Stomach smooth muscle (tissue), 2 donors: Measurements from ENCODE around the gene REM1.
"Not testable (repeated sequence)": the region's sequence is repeated elsewhere in the genome, so short reads cannot be mapped to it uniquely, and the experiment has no call there.

ENCODE experiments used
- H3K27ac ChIP-seq: one replicate; pipeline ENCODE4 v1.7.0; 2013; ENCODE audit warnings: mild to moderate bottlenecking, low read length, inconsistent platforms
- H3K27me3 ChIP-seq, 2 donors: one replicate each; pipeline ENCODE4 v1.7.0; 2013; ENCODE audit warnings: low read length in 2 of 2; ENCODE audit not compliant: insufficient read depth in 2 of 2, control insufficient read depth in 1 of 2
- H3K36me3 ChIP-seq, 2 donors: one replicate each; pipeline ENCODE4 v1.7.0; 2013; ENCODE audit warnings: low read length in 2 of 2; ENCODE audit not compliant: control insufficient read depth in 2 of 2, insufficient read depth in 2 of 2
- H3K4me1 ChIP-seq: one replicate; pipeline ENCODE4 v1.7.0; 2013; ENCODE audit warnings: low read length; ENCODE audit not compliant: control insufficient read depth, insufficient read depth
- H3K4me3 ChIP-seq, 2 donors: one replicate each; pipeline ENCODE4 v1.7.0; 2013; ENCODE audit warnings: low read length in 2 of 2
- H3K9ac ChIP-seq, 2 donors: one replicate each; pipeline ENCODE4 v1.7.0; 2013; ENCODE audit warnings: low read length in 2 of 2, mild to moderate bottlenecking in 1 of 2
- H3K9me3 ChIP-seq, 2 donors: one replicate each; pipeline ENCODE4 v1.7.0; 2013; ENCODE audit warnings: low read length in 2 of 2; ENCODE audit not compliant: control insufficient read depth in 2 of 2
- donor health status: healthy.
- donor health status: Pancreatic carcinoma.

REM1 gene

DNA sequence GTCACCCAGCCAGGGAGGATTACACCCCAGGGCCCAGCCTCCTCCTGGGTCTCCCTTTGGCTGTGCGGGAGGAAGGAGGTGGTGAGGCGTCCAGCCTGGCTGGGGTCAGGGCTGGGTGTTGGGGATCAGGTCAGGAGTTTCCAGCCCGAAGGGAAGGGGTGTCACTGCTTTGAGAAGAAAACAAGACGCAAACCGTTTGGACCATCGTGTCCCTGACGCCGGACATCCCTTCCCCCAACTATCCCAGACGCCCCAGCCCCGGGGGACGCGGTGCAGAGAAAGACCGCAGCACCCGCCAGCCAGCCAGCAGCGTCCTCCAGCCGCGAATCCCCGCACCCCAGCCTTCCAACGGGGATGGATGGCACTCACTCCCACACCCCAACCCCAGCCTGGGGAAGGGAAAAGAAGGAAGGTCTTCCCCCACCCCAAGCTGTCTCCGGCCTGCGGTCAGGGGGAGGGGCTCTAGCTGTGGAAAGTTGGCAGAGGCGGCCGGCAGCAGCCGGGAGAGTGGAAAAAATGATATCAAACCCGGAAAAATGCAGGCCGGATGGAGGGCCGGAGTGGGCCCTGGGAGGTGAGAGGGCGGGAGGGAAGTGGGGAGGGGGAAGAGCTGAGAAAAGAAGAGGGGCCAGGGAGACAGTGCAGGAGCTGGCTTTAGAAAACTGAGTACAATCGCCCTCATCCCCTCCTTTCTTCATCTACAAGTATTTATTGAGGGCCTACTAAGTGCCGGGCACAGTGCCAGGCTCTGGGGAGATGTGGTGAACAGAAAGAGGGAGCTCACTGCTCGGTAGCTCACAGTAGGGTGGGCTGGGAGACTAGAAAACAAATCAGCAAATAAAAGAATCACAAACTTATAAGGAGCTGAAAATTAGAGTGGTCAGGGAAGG is 10.6 kb downstream of the REM1 start:
- H3K27me3 ChIP-seq, result no peaks in the 10 kb centered on the region
- H3K4me3 ChIP-seq, result peak overlapping the region; percentile 32 to 57
- H3K9me3 ChIP-seq, result no peaks in the 10 kb centered on the region
- peak overlapping the region; percentile 21 to 38 for H3K9ac ChIP-seq
- H3K27ac ChIP-seq, result peak overlapping the region; percentile 46
- no peaks in the 10 kb centered on the region for H3K36me3 ChIP-seq
- peaks cover 14% of the 10 kb centered on the region for H3K4me1 ChIP-seq

DNA sequence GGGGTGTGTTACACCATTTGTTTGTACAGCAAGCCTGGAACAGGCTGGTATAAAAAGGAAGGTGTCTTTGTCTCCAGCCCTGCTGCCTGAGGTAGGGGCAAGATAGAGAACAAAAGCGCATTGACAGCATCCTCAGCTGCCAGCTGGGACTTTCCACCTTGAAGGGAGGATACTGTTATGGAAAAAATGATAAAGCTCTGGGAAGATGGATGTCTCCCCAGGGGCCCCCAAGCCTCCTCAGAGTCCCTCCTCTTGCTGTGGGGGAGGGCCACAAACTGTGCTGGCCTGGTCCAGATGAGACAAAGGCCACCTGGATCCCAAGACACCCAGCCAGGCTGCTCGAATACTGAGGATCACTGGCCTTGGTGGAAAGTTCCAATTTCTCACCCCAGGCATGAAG is 13.0 kb downstream of the REM1 start:
- H3K27me3 ChIP-seq, result no peaks in the 10 kb centered on the region
- no peaks in the 10 kb centered on the region for H3K9me3 ChIP-seq
- H3K36me3 ChIP-seq, result no peaks in the 10 kb centered on the region
- H3K27ac ChIP-seq, result no peak overlapping the region
- H3K4me1 ChIP-seq, result peaks cover 14% of the 10 kb centered on the region
- no peak overlapping the region for H3K9ac ChIP-seq
- no peak overlapping the region for H3K4me3 ChIP-seq

DNA sequence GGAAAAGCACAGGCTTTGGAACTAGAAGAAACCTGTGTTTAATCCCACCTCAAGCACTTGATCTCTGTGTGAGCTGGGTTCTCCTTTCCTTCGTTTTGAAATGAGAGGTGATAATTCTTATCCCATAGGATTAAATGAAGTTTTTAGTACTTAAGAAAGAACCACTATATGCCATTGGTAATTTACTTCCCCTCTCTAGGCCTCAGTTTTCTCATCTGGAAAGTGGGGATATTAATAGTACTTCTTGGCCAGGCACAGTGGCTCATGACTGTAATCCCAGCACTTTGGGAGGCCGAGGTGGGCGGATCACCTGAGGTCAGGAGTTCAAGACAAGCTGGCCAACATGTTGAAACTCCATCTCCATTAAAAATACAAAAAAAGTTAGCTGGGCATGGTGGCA is 14.1 kb downstream of the REM1 start:
- Histone ChIP-seq H3K27ac (no peak overlapping the region), H3K4me1 (peaks cover 14% of the 10 kb centered on the region), H3K9me3 (no peaks in the 10 kb centered on the region), H3K36me3 (no peaks in the 10 kb centered on the region), H3K4me3 (no peak overlapping the region), H3K9ac (no peak overlapping the region), H3K27me3 (no peaks in the 10 kb centered on the region)

DNA sequence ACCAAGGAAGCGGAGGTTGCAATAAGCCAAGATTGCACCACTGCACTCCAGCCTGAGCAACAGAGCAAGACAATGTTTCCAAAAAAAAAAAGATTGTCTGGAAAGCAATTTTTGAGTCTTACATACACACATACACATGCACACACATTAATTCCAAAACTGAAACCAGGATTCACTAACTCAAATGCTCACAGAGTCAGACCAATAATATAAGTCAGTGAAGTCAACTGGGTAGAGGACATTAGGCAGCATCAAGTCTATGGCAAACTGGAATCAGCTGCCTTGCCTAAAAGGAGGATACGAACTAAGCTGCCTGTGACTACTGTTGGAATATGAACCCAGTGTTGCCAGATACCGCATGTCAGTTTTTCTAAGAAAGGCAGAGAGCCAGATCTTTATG is 15.7 kb downstream of the REM1 start:
- Histone ChIP-seq H3K36me3 (no peaks in the 10 kb centered on the region), H3K27ac (no peak overlapping the region), H3K27me3 (no peaks in the 10 kb centered on the region), H3K4me1 (peaks cover 8% of the 10 kb centered on the region), H3K9ac (no peak overlapping the region), H3K9me3 (no peaks in the 10 kb centered on the region), H3K4me3 (no peak overlapping the region)

DNA sequence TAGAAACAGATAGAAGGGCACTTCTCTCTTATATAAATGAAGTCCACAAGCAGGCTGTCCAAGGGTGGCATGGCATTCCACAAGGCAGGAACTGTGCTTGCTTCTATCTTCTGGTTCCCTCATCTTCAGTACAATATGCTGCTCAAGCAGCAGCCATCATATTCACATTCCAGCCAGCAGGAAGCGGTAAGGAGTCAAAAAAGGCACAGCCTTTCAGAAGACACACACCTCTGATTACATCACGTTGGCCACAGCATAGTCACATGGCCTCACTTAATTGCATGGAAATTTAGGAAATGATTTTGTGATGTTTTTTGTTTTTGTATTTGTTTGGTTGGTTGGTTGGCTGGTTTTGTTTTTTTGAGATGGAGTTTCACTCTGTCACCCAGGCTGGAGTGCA is 19.0 kb downstream of the REM1 start:
- Histone ChIP-seq H3K27me3 (no peaks in the 10 kb centered on the region), H3K4me3 (no peak overlapping the region), H3K4me1 (peaks cover 16% of the 10 kb centered on the region), H3K27ac (no peak overlapping the region), H3K9ac (no peak overlapping the region), H3K9me3 (no peaks in the 10 kb centered on the region), H3K36me3 (no peaks in the 10 kb centered on the region)

DNA sequence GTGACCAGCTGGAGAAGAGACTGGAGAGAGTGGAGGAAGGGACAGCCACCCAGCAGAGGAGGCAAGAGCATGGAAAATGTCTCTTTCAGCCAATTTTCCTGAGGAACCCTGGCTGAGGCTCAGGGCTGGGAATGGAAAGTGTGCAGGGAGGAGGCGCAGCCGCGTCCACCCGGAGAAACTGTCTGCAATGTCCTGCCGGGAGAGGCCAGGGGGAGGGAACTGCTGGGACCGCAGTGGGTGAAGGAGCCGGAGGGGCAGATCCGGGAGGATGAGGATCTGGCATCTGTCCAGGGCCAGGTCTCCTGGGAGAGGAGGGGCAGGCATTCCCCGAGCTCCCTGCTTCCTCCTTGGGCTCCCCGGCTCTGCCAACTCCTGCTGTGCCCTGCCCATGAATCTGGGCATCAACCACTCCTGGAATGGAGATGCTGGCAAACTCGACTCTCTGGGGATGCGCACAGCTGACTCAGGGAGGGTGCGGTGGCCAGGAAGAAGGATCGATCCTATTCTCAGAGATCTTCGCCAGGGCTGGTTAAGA is 21.7 kb downstream of the REM1 start:
- peak overlapping the region; percentile 66 for H3K27ac ChIP-seq
- H3K9ac ChIP-seq, result peak overlapping the region in 1 of 2 donors; percentile 47
- H3K36me3 ChIP-seq, result no peaks in the 10 kb centered on the region
- no peaks in the 10 kb centered on the region for H3K9me3 ChIP-seq
- no peaks in the 10 kb centered on the region for H3K27me3 ChIP-seq
- peaks cover 16% of the 10 kb centered on the region for H3K4me1 ChIP-seq
- peak overlapping the region; percentile 16 to 60 for H3K4me3 ChIP-seq

DNA sequence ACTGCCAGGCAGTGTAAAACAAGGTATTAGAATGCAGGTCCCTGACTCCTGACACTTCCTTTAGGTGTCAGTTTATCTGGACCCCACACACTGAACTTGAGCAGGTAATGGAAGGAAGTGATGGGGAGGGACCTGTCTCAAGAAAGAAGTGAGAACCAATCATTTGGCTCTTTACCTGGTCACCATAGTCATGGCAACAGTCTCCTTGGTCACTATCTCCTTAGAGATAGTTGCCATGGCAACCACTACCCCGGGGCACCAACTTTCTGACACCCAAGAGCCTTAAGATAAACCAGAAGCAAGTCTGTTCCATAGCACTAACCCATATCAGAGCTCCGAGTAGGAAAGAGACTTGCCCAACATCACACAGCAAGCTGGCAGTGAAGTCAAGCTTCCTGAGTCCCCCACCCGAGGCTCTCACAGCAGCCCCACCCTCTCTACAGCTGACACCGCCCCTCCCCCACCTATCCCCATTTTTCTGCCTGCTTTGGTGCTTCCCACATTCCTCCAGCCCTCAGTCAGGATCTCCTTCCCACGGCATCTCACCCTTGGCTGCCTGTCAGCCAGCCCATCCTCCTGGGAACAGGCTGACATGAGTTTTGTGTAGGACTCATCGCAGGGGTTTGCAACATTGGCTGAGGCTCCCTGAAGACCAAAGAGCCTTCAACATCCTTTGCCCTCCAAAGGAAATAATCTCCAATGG is 22.9 kb downstream of the REM1 start:
- H3K27me3 ChIP-seq, result no peaks in the 10 kb centered on the region
- H3K36me3 ChIP-seq, result no peaks in the 10 kb centered on the region
- no peak overlapping the region for H3K27ac ChIP-seq
- H3K9ac ChIP-seq, result no peak overlapping the region
- no peak overlapping the region for H3K4me3 ChIP-seq
- H3K9me3 ChIP-seq, result no peaks in the 10 kb centered on the region
- H3K4me1 ChIP-seq, result peaks cover 16% of the 10 kb centered on the region

DNA sequence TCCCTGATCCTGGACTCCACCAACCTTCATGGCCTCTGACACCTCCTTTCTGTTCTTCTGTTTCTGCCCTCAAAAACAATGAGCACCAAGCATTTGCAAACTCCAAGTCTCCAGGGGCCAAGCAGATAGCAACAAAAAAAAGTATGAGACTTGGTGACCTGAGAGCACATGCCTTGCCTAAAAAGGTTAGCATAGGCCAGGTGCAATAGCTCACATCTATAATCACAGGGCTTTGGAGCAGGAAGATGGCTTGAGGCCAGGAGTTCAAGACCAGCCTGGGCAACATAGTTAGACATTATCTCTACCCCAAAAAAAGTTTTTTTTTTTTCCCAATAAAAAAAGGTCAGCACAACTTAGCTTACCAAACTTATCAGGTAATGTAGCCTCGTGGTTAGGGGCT is 25.4 kb downstream of the REM1 start:
- no peak overlapping the region for H3K27ac ChIP-seq
- no peaks in the 10 kb centered on the region for H3K9me3 ChIP-seq
- H3K4me3 ChIP-seq, result no peak overlapping the region
- H3K4me1 ChIP-seq, result peaks cover 16% of the 10 kb centered on the region
- no peak overlapping the region for H3K9ac ChIP-seq
- H3K27me3 ChIP-seq, result peaks cover 0 to 2% of the 10 kb centered on the region in 2 donors
- no peaks in the 10 kb centered on the region for H3K36me3 ChIP-seq

DNA sequence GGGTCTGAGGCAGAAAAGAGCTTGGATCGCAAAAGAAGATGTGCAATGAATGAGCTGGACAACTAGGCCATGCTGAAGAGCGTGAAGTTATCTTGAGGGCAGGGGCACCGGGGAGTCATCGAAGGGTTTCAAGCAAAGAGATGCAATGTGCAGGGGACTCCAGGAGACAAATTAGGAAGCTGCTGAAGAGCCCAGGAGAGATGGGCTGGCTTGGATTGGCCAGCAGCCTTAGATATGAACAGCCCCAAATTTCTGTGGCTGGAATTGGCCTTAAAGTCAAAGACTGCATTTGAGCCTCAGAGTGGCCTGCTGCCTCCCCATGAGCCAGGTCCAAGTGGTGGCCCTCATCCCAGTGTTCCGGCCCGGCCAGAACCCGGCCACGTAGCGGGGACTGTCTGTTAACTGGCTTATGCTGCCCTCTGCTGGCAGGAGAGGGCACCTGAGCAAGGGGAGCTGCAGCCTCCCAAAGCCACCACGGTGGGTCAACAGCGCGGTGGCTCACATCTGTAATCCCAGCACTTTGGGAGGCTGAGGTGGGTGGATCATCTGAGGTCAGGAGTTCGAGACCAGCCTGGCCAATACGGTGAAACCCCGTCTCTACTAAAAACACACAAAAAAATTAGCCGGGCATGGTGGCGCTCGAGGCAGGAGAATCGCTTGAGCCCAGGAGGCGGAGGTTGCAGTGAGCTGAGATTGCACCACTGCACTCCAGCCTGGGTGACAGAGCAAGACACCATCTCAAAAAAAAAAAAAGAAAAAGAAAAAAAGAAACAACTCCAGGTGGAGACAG is 28.0 kb downstream of the REM1 start:
- not testable (repeated sequence) for H3K27me3 ChIP-seq, H3K4me1 ChIP-seq, H3K27ac ChIP-seq, H3K9ac ChIP-seq, H3K4me3 ChIP-seq, H3K9me3 ChIP-seq, H3K36me3 ChIP-seq

DNA sequence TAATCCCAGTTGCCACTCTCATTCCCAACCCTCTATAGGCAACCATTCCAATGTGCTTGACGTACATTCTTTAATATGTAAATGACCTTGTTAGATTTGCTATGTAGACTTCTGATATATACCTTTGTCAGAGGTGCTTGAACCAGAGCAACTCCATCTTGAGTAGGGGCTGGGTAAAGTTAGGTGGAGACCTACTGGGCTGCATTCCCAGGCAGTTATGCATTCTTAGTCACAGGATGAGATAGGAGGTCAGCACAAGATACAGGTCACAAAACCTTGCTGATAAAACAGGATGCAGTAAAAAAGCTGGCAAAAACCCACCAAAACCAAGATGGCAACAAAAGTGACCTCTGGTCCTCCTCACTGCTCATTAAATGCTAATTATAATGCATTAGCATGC is 30.8 kb downstream of the REM1 start:
- Histone ChIP-seq H3K4me3 (no peak overlapping the region), H3K4me1 (no peaks in the 10 kb centered on the region), H3K9me3 (no peaks in the 10 kb centered on the region), H3K27ac (no peak overlapping the region), H3K36me3 (no peaks in the 10 kb centered on the region), H3K27me3 (peaks cover 0 to 3% of the 10 kb centered on the region in 2 donors), H3K9ac (no peak overlapping the region)
